ENCODE results near the gene TRAF3IP1.

Gene TRAF3IP1

DNA sequence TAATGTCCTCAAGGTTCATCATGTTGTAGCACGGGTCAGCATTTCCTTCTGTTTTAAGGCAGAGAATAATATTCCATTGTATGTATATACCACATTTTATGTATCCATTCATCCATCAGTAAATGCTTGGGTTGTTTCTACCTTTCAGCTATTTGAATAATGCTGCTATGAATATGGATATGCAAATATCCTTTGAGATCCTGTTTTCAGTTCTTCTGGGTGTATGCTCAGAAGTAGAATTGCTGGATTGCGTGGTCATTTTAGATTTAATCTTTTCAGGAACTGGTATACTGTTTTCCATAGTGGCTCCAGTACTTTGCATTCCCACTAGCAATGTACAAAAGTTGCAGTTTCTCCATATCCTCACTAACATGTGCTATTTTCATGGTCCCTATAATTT is 93.0 kb downstream of the TRAF3IP1 start:
- no peak for DNase-seq

DNA sequence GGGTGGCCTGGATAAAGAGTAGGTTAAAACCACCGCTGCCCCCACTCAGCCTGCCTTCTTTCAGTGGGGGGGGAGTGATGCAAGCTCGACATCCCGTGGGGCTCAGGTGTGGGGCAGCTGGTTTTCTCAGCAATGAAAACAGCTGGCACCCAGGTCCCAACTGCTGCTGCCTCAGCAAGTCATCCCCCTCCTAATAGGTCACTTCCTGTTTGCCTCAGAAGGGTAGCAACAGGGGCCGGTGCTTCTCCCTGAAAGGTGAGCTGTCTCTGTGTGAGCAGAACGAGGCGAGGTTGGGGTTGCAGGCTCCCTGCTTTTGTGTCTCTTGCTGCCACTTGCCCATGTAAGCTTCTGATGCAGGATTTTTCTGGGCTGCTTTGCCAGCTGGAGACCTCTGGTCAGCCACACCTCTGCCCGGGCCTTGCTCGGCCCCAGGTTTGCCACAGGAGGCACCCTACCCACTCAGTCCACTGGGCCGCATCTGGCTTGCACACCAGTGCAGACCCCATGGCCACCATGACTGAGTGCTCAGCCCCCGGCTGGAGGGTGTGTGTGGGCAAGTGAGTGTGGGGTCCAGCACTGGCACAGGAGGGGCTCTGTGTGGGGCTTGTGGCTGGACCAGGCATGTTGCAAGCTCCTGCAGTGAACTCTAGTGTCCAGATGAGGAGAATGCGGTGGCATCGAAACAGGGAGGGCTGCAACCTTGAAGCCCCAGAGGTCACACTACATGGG is 94.9 kb downstream of the TRAF3IP1 start:
- DNase-seq: peak; percentile 21

DNA sequence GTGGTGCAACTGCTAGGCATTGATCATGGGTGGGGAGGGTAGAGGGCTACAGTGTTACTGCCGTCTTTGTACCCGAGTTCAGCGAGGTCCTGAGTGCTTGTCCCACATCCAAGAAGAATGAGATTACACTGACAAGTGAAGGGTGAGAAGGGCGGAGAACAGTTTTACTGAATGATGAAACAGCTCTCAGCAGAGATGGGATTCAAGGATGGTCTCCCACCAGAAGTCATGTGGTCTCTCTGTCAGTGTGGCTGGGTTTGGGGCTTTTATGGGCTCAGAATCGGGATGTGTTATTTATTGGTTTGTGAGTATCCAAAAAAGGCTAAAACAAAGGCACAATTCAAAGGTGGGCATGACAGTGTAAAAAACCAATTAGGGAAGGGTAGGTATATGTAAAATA is 95.6 kb downstream of the TRAF3IP1 start:
- DNase-seq: no peak

DNA sequence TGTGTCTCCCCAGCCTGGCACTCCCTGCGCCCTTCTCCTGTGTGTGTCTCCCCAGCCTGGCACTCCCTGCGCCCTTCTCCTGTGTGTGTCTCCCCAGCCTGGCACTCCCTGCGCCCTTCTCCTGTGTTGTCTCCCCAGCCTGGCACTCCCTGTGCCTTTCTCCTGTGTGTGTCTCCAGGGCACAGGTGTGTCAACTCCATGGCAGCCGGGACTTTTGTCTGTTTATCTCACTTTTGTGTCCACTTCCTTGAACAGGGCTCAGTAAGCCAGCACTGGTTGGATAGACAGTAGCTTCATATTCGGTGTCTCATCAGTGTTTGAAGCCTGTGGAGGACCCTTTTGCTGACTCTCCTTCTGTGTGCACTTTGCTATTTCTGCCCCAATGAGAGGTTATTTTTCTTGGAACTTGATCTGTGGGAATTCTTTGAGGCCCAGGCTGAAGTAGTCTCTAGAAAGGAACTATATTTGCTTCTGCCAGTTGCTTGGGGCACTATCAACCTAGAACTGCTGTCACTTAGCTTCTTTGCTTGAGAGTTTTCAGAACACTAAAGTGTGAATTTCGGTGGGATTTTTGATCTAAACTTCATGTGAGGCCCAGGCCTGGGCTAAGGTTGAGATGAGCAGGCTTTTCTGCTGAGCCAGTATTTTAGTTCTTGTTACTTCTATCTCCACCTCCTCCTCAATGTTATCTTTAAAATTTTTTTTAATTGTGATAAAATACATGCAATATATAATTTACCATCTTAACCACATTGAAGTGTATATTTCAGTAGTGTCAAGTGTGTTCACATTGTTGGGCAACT is 98.1 kb downstream of the TRAF3IP1 start:
- no peak for DNase-seq

DNA sequence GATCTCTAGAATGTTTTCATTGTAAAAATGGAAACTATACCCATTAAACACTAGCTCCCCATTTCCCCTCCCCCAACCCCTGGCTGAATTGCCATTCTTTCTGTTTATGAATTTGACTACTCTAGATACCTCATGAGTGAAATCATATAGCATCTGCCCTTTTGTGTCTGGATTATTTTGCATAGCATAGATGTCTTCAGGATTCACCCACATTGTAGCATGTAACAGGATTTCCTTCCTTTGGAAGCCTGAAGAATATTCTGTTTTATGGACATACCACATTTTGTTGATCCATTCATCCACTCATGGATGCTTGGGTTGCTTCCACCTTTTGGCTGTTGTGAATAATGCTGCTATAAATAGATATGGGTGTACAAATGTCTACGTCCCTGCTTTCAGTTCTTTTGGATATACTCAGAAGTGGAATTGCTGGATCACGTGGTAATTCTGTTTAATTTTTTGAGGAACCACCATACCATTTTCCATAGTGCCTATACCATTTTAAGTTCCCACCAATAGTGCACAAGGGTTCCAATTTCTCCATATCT is 98.8 kb downstream of the TRAF3IP1 start:
- no peak for DNase-seq

DNA sequence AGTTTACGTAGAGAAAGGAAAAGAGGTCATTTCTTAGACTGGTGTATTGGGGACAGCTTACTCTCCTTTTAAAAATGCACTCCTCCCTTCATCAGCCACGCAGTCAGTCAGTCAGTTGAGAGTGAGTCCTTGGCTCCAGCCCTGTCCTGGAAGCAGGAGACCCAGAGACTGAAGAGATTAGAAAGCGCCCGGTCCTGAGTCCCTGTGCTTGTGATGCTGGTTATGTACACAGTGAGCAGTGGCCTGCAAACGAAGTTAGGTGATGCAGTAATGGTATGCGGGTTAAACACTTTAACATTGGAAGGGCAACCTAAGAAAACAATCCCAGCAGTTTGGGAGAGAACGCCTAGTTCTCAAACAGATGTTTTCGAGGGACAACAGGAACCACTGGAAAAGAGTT is 100.1 kb downstream of the TRAF3IP1 start:
- DNase-seq: no peak

DNA sequence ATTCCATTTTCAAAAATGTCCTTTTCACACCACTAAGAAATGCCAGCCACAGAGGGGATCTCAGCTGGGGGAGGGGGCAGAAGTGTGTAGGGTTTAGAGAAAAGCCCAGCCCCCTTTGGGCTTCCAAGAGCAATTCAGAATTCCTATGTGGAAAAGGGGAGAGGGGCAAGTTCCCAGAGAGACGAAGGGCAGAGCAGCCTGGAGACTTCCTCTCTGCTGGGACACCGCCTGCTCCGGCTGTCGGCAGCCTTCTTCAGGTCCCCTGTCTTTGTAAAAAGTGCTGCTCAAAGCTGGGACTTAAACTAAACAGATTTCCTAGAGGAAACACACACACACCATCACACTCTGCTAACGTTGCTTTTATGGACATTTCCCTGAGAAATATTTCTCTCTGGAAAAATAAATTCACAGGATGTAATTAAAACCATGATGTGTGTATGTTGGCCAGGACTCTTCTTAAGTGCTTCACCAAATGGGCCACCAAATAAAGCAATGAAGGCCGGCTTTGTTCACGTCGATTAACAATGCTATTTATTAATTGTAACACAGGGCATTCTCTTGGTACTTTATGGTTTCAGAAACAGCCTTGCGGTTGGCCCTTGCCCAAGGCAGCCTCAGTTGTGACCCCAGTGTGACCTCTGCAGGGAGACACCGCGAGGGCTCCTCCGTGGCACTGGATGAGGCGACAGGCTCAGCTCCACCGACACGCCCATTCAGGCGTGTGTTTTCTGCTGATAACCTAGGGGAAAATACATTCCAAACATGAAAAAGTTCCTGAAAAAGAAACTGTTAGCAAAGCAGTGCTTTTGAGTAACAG is 100.8 kb downstream of the TRAF3IP1 start:
- DNase-seq: no peak

DNA sequence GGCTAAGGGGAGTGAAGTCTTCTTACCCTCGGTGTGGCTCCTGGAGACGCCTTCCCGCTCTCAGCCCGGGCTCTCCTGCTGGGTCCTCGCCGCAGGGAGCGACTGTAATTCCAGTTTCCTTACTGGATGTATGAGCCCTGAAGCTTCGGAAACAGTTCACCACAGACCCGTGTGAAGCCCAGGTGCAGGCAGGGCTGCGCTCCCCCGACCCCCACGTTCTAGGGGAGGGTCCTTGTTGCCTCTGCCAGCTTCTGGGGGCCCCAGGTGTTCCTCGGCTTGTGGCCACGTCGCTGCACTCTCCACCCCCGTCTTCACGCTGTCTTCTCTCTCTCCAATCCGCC is 101.3 kb downstream of the TRAF3IP1 start:
- no peak for DNase-seq

DNA sequence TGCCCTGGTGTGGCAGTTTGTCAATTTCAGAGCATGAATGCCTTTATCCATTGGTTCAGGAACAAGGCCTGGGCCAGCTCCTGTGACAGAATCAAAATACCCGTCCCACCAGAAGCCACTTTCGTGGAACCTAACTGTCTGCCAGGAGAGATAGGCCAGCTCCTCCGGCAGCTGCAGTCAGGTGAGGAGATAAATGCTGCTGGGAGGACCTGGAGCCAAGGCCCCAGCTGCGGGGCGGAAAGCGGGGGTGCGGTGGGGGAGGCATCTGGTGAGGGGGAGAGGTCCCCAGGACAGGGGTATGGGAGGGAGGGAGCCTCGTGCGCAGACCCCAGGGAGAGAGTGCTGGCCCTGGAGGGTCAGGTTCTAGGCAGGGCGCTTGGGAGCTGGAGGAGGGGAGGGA is 102.0 kb downstream of the TRAF3IP1 start:
- DNase-seq: no peak

DNA sequence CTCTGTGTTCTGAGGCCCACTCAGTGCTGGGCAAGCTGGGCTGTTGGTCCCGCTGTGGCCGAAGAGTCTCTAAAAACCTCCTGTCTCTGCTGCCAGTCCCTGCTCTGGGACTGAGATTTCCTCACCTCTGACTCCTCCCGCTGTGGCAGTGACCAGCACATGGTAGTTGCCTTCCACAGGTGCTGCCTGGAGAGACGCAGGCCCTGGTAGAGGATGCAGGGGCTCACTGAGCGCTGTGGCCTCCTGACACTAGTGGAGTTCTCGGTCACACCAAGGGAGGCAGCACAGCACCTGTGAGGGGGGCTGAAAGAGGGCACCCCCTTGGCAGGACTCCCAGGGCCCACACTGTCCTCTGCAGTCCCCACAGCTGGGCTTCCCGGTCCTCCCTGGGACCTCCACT is 102.6 kb downstream of the TRAF3IP1 start:
- no peak for DNase-seq

DNA sequence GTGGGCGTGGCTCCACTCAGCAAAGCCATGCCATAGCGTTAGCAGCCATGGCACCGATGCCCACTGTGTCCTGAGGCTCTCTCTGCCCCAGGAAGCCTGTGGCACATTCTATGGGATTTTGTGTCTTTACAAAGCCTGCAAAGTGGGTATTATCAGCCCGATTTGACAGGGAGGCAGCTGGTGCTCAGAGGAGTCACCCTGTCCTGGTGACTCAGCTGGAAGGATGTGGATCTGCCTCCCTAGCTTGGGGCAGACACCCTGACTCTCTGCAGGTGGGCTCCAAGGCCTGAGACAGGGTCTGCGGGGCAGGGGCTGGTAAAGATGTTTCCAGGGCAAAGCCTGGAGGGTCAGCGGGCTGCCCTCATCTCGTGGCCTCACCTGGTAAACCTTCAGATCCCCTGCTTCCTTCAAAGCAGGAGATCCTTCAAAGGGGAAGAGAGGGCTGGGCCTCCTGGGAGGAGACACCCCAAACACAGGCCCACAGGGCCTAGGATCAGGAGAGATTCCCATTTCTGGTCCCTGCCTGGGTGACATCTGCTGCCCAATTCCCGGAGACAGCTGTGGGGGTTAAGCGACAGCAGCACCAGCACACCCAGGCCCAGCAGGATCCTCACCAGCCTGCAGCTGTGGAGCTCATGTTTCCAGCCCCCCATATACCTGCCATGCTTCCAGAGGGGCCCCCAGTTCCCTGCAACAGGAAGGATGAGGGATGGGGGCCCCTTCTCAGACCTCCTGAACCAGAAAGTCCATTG is 103.4 kb downstream of the TRAF3IP1 start:
- no peak for DNase-seq

DNA sequence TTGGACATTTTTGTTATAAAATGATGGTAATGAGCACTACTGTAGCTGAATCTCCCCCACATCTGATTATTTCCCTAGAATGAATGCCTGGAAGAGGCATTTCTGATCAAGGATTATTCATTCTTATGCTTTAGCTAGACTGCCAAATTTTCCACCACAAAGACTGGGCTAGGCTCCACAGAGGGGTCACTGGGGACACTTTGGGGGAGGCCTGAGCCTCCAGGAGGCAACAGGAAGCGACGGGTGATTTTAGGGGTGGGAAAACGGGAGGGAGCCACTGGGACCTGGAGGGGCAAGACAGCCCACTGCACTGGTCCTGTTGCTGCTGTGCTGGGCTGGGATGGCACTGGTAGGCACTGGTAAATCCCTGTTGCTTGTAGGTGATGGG is 104.0 kb downstream of the TRAF3IP1 start:
- no peak for DNase-seq

DNA sequence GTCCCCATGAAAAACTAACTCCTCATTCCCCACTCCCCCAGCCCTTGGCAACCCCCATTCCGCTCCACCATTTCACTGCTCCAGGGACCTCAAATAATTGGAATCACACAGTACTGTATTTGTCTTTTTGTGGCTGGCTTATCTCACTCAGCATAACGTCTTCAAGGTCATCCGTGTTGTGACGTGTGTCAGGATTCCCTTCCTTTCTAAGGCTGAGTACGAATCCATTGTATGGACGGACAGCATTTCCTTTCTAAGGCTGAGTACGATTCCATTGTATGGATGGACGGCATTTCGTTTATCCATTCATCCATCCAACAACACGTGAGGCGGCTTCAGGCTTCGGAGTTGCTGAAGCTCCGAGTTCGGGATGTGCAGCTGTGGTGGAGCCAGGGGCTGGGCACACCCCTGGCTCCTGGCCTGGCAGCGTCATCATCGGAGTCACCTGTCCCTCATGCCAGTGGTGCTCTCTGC is 105.2 kb downstream of the TRAF3IP1 start:
- DNase-seq: no peak

DNA sequence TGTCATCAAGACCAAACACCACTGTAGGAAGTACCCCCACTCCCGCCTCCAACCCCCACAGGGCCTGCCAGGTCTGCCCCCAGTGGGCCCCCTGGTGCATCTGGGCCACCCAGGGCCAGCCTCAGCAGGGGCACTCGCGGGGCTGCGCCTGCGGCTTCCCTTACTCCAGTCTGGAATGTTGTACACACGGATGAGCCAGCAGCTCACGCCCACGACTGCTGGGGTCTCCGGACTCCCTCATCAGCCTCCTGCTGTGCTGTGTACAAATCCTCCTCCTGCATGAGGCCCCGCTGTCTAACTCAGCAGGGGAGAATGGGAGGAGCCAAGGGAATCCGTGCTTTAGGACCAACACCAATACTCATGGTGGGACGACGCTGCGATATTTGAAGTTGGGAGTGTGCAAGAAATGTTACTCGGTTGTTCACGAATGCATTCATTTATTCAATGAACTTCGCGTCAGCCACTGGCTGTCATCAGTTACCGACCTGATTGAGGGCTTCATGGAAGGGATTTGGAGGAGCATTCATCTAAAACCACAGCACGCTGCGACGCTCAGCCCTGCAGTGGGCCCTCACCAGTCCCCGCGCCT is 105.8 kb downstream of the TRAF3IP1 start:
- DNase-seq: peak; percentile 38

DNA sequence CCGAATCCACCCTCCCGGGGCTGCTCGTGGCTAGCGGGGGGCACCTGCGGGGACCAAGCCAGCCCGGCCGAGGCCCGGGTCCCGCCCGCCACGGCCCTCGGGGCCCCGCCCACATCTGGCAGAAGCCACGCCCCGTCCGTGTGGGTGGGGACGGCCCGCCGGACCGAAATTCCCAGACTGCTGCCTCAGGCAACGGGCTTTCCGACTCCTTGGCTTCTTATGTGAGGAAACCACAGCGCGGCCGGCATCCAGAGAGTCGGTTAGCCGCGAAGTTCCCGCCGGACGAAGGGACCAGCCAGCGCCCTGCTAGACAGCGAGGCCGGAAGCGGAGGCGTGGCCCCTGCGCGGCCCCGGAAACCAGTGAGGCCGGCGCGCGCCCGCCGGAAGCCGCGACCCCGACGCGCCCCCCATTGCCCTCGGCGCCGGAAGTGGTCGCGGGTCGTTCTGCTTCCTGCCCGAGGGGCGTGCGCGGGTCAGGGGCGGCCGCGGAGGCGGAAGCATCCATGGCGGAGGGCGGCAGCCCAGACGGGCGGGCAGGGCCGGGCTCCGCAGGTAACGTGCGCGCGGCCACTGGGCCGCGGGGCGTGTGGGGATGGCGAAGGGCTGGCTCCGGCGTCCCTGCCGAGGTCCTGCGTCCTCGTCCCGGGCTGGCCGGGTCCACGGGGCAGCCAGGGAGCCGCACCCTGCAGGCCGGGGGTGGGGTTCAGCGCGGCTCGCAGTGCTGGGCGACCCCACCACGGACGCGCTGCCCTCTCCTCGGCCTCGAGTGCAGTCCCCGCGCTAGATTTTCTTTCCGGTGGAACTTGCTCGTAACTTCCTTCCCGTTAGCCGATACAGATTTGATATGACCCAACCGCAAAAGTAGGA is 106.5 kb downstream of the TRAF3IP1 start, which contains the start of gene ASB1:
Gene ASB1, plus strand, starts transcription at position 360 of the 867 bp plus-strand sequence. Its CDS starts 144 bp downstream, at position 504.
- DNase-seq: peak; percentile 86

DNA sequence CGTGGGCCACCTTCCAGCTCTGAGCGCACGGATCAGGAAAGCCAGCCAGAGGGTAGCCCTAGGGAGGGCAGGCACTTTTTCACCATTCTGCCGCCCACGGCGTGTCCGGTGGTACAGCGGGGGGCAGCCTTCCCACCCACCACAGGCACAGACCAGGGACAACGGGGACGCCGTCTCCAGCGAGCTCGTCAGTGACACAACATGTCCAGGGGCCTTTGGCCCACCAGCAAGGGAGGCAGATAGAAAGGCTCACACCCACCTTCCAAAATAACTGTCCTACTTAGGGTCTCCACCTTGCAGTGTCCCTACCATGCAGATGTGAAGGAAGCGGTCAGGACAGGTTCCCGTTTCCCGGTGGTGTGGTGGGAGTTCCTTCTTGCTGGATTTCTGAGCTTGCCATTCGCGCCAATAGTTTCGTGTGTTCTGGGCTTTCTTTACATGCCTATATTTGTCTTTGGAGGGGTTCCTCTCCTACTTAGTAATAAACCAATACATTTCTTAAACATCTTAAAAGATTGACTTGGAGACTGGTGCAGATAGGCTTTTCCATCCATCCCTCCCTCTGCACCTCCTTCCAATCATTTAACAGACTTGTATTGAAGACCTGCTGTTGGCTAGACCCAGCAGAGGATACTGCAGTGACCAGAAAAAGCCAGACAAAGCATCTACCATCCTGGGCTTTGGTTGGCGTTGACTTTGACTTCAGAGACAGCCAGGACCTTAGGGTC is 107.3 kb downstream of the TRAF3IP1 start:
- no peak for DNase-seq

DNA sequence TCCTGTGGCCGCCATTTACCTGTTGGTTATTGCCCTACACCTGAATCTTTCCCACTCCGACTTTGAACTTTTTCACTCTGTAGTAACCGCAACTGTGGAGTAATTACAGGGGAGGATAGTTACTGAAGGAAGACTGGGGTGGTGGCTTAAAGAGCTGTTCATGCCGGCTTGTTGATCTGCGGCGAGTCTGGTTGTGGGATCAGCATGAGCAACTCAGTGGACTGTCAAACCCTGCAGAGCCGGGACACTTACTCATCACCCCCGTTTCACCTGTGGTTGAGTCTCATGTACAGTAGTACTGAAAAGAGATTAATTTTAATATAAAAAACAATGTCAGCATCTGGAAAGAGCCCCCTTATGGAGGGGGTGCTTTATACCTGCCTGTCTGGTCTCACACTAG is 108.5 kb downstream of the TRAF3IP1 start:
- no peak for DNase-seq

DNA sequence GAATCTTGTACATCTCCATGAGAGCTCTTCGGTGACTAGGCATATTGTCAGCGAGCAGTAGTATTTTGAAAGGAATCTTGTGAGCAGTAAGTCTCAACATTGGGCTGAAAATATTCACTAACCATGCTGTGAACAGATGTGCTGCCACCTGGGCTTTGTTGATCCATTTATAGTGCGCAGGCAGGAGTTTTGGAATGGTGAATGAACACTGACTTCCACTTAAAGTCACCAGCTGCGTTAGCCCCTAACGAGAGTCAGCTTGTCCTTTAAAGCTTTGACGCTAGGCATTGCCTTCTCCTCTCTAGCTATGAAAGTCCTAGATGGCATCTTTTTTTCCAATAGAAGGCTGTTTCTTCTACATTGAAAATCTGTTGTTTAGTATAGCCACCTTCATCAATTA is 110.5 kb downstream of the TRAF3IP1 start:
- no peak for DNase-seq

DNA sequence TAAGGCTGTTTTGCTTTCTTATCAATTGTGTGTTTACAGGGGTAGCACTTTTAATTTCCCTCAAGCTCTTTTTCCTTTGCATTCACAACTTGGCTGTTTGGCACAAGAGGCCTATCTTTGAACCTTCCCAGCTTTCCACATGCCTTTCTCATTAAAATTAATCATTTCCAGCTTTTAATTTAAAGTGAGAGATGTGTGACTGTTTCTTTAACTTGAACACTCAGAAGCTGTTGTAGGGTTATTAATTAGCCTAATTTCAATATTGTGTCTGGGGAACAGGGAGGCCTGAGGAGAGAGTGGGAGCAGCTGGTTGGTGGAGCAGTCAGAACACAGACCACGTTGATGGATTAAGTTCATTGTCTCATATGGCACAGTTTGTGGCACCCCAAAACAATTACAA is 111.1 kb downstream of the TRAF3IP1 start:
- DNase-seq: no peak

DNA sequence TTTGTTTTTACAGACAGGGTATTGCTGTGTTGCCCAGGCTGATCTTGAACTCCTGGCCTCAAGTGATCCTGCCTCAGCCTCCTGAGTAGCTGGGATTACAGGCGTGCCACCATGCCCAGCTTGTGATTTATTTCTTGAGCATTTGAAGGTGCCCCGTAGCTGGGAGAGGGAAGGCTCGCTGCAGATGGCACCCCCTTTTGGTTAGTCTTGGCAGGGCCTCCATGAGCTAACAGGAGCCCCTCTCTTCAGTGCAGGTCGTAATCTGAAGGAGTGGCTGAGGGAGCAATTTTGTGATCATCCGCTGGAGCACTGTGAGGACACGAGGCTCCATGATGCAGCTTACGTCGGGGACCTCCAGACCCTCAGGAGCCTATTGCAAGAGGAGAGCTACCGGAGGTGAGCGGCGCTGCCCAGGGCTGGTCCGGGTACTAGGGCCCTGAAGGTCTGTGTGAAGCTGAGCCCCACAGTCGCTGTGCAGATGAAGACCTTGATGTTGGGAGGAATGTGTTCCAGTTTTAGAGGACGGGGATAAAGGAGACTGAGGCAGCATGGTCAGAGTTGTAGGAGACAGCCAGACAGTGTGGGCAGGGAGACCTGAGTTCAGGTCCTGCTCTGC is 113.1 kb downstream of the TRAF3IP1 start:
- no peak for DNase-seq
